H4 (cell line): ENCODE results near the gene WBP2. TPM values are rescaled to one million over a fixed set of nuclear protein-coding genes. Genes with fewer than 3 reads are reported as not detected.

Source experiments
- DNase-seq: peaks from one replicate; pipeline ENCODE4 v3.0.0-alpha.2; 2015; ENCODE audit warnings: low spot score
- total RNA-seq: library from RNA; depleted of rRNA; stranded (reverse); fragments of >200 nt; shearing (Covaris generic); gene quantifications from 2 replicates; pipeline ENCODE4 v1.2.3, GENCODE V29; 2014

WBP2 gene
- total RNA-seq, 1 experiment from 2014 or later: 26.3 TPM

GRCh38 chr17:75828741-75829140 lies 26.4 kb downstream of the WBP2 start:
- no peak for DNase-seq

GRCh38 chr17:75828076-75828400 lies 27.1 kb downstream of the WBP2 start:
- DNase-seq: no peak

GRCh38 chr17:75827308-75828075 lies 27.6 kb downstream of the WBP2 start:
- no peak for DNase-seq

GRCh38 chr17:75826561-75827307 lies 28.4 kb downstream of the WBP2 start:
- no peak for DNase-seq

GRCh38 chr17:75825748-75826370 lies 29.3 kb downstream of the WBP2 start:
- DNase-seq: no peak

- no peak for DNase-seq
These were observed 30.0 kb downstream of the WBP2 start for GRCh38 chr17:75825149-75825552.

- DNase-seq: no peak
These were observed 30.5 kb downstream of the WBP2 start for GRCh38 chr17:75824666-75825065.

GRCh38 chr17:75824050-75824552 lies 31.0 kb downstream of the WBP2 start:
- DNase-seq: no peak

- DNase-seq: no peak
These were observed 31.7 kb downstream of the WBP2 start for GRCh38 chr17:75823257-75824041.

GRCh38 chr17:75822800-75823166 lies 32.4 kb downstream of the WBP2 start:
- DNase-seq: no peak

- DNase-seq: no peak
These were observed 32.9 kb downstream of the WBP2 start for GRCh38 chr17:75822119-75822799.

- DNase-seq: no peak
These were observed 33.6 kb downstream of the WBP2 start for GRCh38 chr17:75821552-75821951.

- no peak for DNase-seq
These were observed 34.7 kb downstream of the WBP2 start for GRCh38 chr17:75820094-75821080.

GRCh38 chr17:75819678-75820077 lies 35.5 kb downstream of the WBP2 start:
- no peak for DNase-seq

- DNase-seq: no peak
These were observed 36.0 kb downstream of the WBP2 start for GRCh38 chr17:75819116-75819515.

- no peak for DNase-seq
These were observed 36.7 kb downstream of the WBP2 start for GRCh38 chr17:75818326-75818885.

- DNase-seq: no peak
These were observed 37.6 kb downstream of the WBP2 start for GRCh38 chr17:75817571-75817970.

- no peak for DNase-seq
These were observed 38.4 kb downstream of the WBP2 start for GRCh38 chr17:75816693-75817092.

- DNase-seq: no peak
These were observed 39.7 kb downstream of the WBP2 start for GRCh38 chr17:75815399-75815798.

GRCh38 chr17:75814900-75815373 lies 40.2 kb downstream of the WBP2 start:
- no peak for DNase-seq
